H1 (cell line): Measurements from ENCODE around the gene PRPF31. TPM values are rescaled to one million over a fixed set of nuclear protein-coding genes. Genes with fewer than 3 reads are reported as not detected.

ENCODE experiments used
- CTCF ChIA-PET: fragments of 300-600 bp; sonication (Branson Sonifier 250); formaldehyde crosslinking; loops from one replicate; lab custom pipeline; 2021; ENCODE audit not compliant: partially characterized antibody; lab: Charles Lee
- POLR2A ChIA-PET: fragments of 300-600 bp; sonication (Branson Sonifier 250); formaldehyde crosslinking; loops from one replicate; lab custom pipeline; 2021; ENCODE audit warnings: inconsistent platforms; ENCODE audit not compliant: partially characterized antibody; lab: Charles Lee
- DNase-seq, 2 experiments: peaks; one replicate each; pipeline versions ENCODE4 v3.0.0 to v3.0.0-alpha.2; 2010 to 2022; ENCODE audit warnings: low spot score in 2 of 2, low read depth in 1 of 2, mixed read lengths in 1 of 2
- FAIRE-seq: peaks from 2 replicates; lab custom pipeline; 2011; peaks lifted over from hg19 to GRCh38; lab: Jason Lieb, UNC
- H2AFZ ChIP-seq: 2 replicates; pipeline ENCODE4 v1.8.1; 2012; ENCODE audit warnings: low read length, inconsistent platforms
- H2AK5ac ChIP-seq: 2 replicates; pipeline ENCODE4 v1.6.1; 2013; ENCODE audit warnings: low read depth, low read length
- H2BK120ac ChIP-seq: replicated peaks from 2 replicates; pipeline ENCODE3; 2013; ENCODE audit warnings: low read depth, low read length, inconsistent platforms
- H2BK12ac ChIP-seq: 2 replicates; pipeline ENCODE4 v1.6.1; 2013; ENCODE audit warnings: low read depth, low read length
- H2BK15ac ChIP-seq: 2 replicates; pipeline ENCODE4 v1.6.1; 2013; ENCODE audit warnings: low read length
- H2BK20ac ChIP-seq: 2 replicates; pipeline ENCODE4 v1.6.1; 2013; ENCODE audit warnings: low read length
- H2BK5ac ChIP-seq: 2 replicates; pipeline ENCODE4 v1.6.1; 2013; ENCODE audit warnings: low read depth, low read length
- H3K14ac ChIP-seq: 2 replicates; pipeline ENCODE4 v1.6.1; 2013; ENCODE audit warnings: inconsistent platforms; ENCODE audit not compliant: insufficient read length
- H3K18ac ChIP-seq: 2 replicates; pipeline ENCODE4 v1.6.1; 2013; ENCODE audit warnings: low read length; ENCODE audit errors: extremely low read depth
- H3K23ac ChIP-seq: 2 replicates; pipeline ENCODE4 v1.6.1; 2013; ENCODE audit warnings: inconsistent platforms; ENCODE audit not compliant: insufficient read length
- H3K23me2 ChIP-seq: 2 replicates; pipeline ENCODE4 v1.6.1; 2013; ENCODE audit warnings: low read depth, low read length
- H3K27ac ChIP-seq: 2 replicates; pipeline ENCODE4 v1.6.1; 2011; ENCODE audit warnings: low read depth, low read length, inconsistent platforms
- H3K27me3 ChIP-seq, 4 experiments: replicated peaks in 1 of 4; 1 replicate in 1 of 4; 2 replicates in 3 of 4; pipeline versions ENCODE4 v1.6.1 to v1.8.1; 2011 to 2013; ENCODE audit warnings: low read length in 3 of 4, mild to moderate bottlenecking in 3 of 4, inconsistent platforms in 2 of 4, mixed read lengths in 2 of 4, moderate library complexity in 1 of 4; ENCODE audit not compliant: control insufficient read depth in 3 of 4, insufficient read depth in 3 of 4; ENCODE audit errors: extremely low read depth in 1 of 4
- H3K36me3 ChIP-seq, 4 experiments: 2 replicates each; pipeline versions ENCODE4 v1.6.1 to v1.8.1; 2011 to 2013; ENCODE audit warnings: mild to moderate bottlenecking in 4 of 4, low read length in 3 of 4, moderate library complexity in 2 of 4, control low read depth in 1 of 4, inconsistent platforms in 1 of 4; ENCODE audit not compliant: insufficient read depth in 4 of 4, control insufficient read depth in 2 of 4
- H3K4ac ChIP-seq: replicated peaks from 2 replicates; pipeline ENCODE3; 2013; ENCODE audit warnings: low read length, low read depth, mixed read lengths, inconsistent platforms; ENCODE audit not compliant: insufficient read length
- H3K4me1 ChIP-seq, 4 experiments: replicated peaks in 1 of 4; 1 replicate in 1 of 4; 2 replicates in 3 of 4; pipeline versions ENCODE4 v1.6.1 to v1.8.1; 2011 to 2013; ENCODE audit warnings: low read length in 3 of 4, inconsistent platforms in 2 of 4, mixed read lengths in 1 of 4; ENCODE audit not compliant: insufficient read depth in 4 of 4, control insufficient read depth in 3 of 4
- H3K4me2 ChIP-seq, 2 experiments: 2 replicates each; pipeline versions ENCODE4 v1.6.1 to v1.8.1; 2011 to 2013; ENCODE audit warnings: low read depth in 2 of 2, low read length in 2 of 2, control low read depth in 1 of 2, inconsistent platforms in 1 of 2, mild to moderate bottlenecking in 1 of 2; ENCODE audit not compliant: insufficient read depth in 1 of 2
- H3K4me3 ChIP-seq, 4 experiments: fragments of 200-600, 300-600 bp in 1 of 4; sonication (generic), shearing (Covaris generic), sonication (Bioruptor Twin) in 1 of 4; 2 replicates each; pipeline versions ENCODE4 v1.5.1 to v1.8.1; 2011 to 2016; ENCODE audit warnings: low read length in 4 of 4, low read depth in 3 of 4, control low read depth in 2 of 4, inconsistent platforms in 2 of 4, mild to moderate bottlenecking in 2 of 4, mixed read lengths in 1 of 4, moderate library complexity in 1 of 4; ENCODE audit not compliant: insufficient read depth in 2 of 4; ENCODE audit errors: extremely low read depth in 1 of 4
- H3K56ac ChIP-seq: replicated peaks from 2 replicates; pipeline ENCODE3; 2013; ENCODE audit warnings: low read depth, mild to moderate bottlenecking, mixed read lengths, low read length, inconsistent platforms; ENCODE audit not compliant: insufficient read length
- H3K79me1 ChIP-seq: 2 replicates; pipeline ENCODE4 v1.6.1; 2013; ENCODE audit warnings: low read depth, low read length, control low read depth
- H3K79me2 ChIP-seq, 2 experiments: 2 replicates each; pipeline versions ENCODE4 v1.6.1 to v1.8.1; 2012 to 2013; ENCODE audit warnings: low read length in 2 of 2, mild to moderate bottlenecking in 2 of 2, inconsistent platforms in 1 of 2; ENCODE audit not compliant: insufficient read depth in 2 of 2, control insufficient read depth in 1 of 2
- H3K9ac ChIP-seq, 4 experiments: replicated peaks in 1 of 4; 1 replicate in 1 of 4; 2 replicates in 3 of 4; pipeline versions ENCODE4 v1.6.1 to v1.8.1; 2011 to 2013; ENCODE audit warnings: low read depth in 3 of 4, low read length in 3 of 4, control low read depth in 2 of 4, mild to moderate bottlenecking in 2 of 4, moderate library complexity in 2 of 4, inconsistent platforms in 1 of 4; ENCODE audit errors: extremely low read depth in 1 of 4
- H3K9me3 ChIP-seq, 2 experiments: 2 replicates each; pipeline versions ENCODE4 v1.6.1 to v1.8.1; 2012 to 2013; ENCODE audit warnings: mild to moderate bottlenecking in 2 of 2, moderate library complexity in 2 of 2, control low read depth in 1 of 2, inconsistent platforms in 1 of 2, low read depth in 1 of 2, low read length in 1 of 2, mixed read lengths in 1 of 2; ENCODE audit not compliant: insufficient read depth in 2 of 2
- H4K20me1 ChIP-seq, 2 experiments: replicated peaks in 1 of 2; 2 replicates each; pipeline versions ENCODE3 to v1.8.1; 2011 to 2013; ENCODE audit warnings: inconsistent platforms in 2 of 2, low read length in 2 of 2, mild to moderate bottlenecking in 1 of 2; ENCODE audit not compliant: insufficient read depth in 2 of 2, control insufficient read depth in 1 of 2
- H4K5ac ChIP-seq: 2 replicates; pipeline ENCODE4 v1.6.1; 2013; ENCODE audit warnings: low read length, low read depth, mixed read lengths, inconsistent platforms; ENCODE audit not compliant: insufficient read length
- H4K8ac ChIP-seq: 2 replicates; pipeline ENCODE4 v1.8.0; 2013; ENCODE audit warnings: mild to moderate bottlenecking, moderate library complexity, low read length, inconsistent platforms; ENCODE audit not compliant: insufficient read depth; ENCODE audit errors: extremely low read depth
- H4K91ac ChIP-seq: replicated peaks from 2 replicates; pipeline ENCODE3; 2013; ENCODE audit warnings: low read length, mixed read lengths, inconsistent platforms; ENCODE audit not compliant: insufficient read length
- BRCA1 ChIP-seq: IDR thresholded peaks from 2 replicates; pipeline ENCODE4 v1.6.1; 2012; ENCODE audit warnings: low read depth, low read length, improper control_type of control experiment
- CHD1 ChIP-seq: IDR thresholded peaks from 2 replicates; pipeline ENCODE4 v1.6.1; 2012; ENCODE audit warnings: low read depth, low read length, improper control_type of control experiment
- CREB1 ChIP-seq: IDR thresholded peaks from 2 replicates; pipeline ENCODE4 v1.6.1; 2012; ENCODE audit warnings: inconsistent platforms
- E2F6 ChIP-seq: IDR thresholded peaks from 2 replicates; pipeline ENCODE4 v1.6.1; 2012; ENCODE audit warnings: inconsistent platforms
- JUN ChIP-seq: IDR thresholded peaks from 2 replicates; pipeline ENCODE4 v1.6.1; 2011; ENCODE audit warnings: low read depth, mild to moderate bottlenecking, improper control_type of control experiment, low read length
- KDM5A ChIP-seq: fragments of 200-600 bp; IDR thresholded peaks from 2 replicates; pipeline ENCODE4 v1.7.1; 2012; ENCODE audit warnings: mild to moderate bottlenecking, low read length, inconsistent platforms, mixed read lengths
- PHF8 ChIP-seq: fragments of 200-600 bp; sonication (generic); conservative IDR thresholded peaks from 2 replicates; pipeline ENCODE4 v1.7.1; 2012; ENCODE audit warnings: low read depth, mild to moderate bottlenecking, inconsistent platforms, low read length, moderate library complexity
- SIX5 ChIP-seq: IDR thresholded peaks from 2 replicates; pipeline ENCODE4 v1.6.1; 2011; ENCODE audit warnings: mild to moderate bottlenecking, low read depth, low read length
- SRF ChIP-seq: IDR thresholded peaks from 2 replicates; pipeline ENCODE4 v1.6.1; 2011; ENCODE audit warnings: mild to moderate bottlenecking, low read depth, low read length, moderate library complexity
- SUZ12 ChIP-seq: fragments of 200-600 bp; sonication (generic); IDR thresholded peaks from 2 replicates; pipeline ENCODE4 v1.6.1; 2012; ENCODE audit warnings: mild to moderate bottlenecking, inconsistent platforms, low read length, moderate library complexity, mixed read lengths
- YY1 ChIP-seq: IDR thresholded peaks from 2 replicates; pipeline ENCODE4 v1.6.1; 2011; ENCODE audit warnings: low read depth, mild to moderate bottlenecking, low read length
- WGBS, 2 experiments: shearing (Covaris generic) in 1 of 2; methylation state at CpG; one replicate each; pipeline versions ENCODE4 v1.1.6 to v1.1.7; 2013 to 2015; ENCODE audit warnings: low lambda C conversion rate in 2 of 2, mixed read lengths in 2 of 2, inconsistent platforms in 1 of 2, low coverage in 1 of 2, missing lambda C conversion rate in 1 of 2; ENCODE audit not compliant: insufficient replicate concordance in 2 of 2, insufficient coverage in 1 of 2, insufficient read length in 1 of 2; ENCODE audit errors: extremely low coverage in 1 of 2, missing lambda C conversion rate in 1 of 2; 5-methylcytosine and 5-hydroxymethylcytosine counted together
- polyA plus RNA-seq, 7 experiments: library from polyadenylated mRNA; depleted of rRNA in 3 of 7; stranded (reverse) in 5 of 7; unstranded in 2 of 7; fragments of >200 nt in 5 of 7; fragments of 200-250 nt in 2 of 7; gene quantifications; 1 replicate in 5 of 7; 2 replicates in 1 of 7; 4 replicates in 1 of 7; pipeline versions ENCODE4 v1.2.1 to v1.2.3, GENCODE V29; 2011 to 2013; ENCODE audit warnings: missing spikeins in 2 of 7, mixed read lengths in 2 of 7
- total RNA-seq: library from RNA; stranded (reverse); fragmentation: NEBNext Ultra II Directional; extraction: Animal tissue kit (Norgen Biotek cat#: 25700); gene quantifications from 2 replicates; pipeline ENCODE4 v1.2.1, GENCODE V29; 2021

The PRPF31 gene
- total and polyA plus RNA-seq, 2 of the 8 experiments (the other 6 are each of a cell fraction or from before 2014, with no cell fraction given), result 51.1 to 97.4 TPM

GRCh38 chr19:54102421-54103169 is 13.0 kb upstream of the PRPF31 start, which contains the start of gene NDUFA3:
TSS of gene NDUFA3 (plus strand) at chr19:54102855. CDS start at chr19:54102879, 24 bp downstream.
- H4K20me1 ChIP-seq, result peaks cover 0 to 7% of the 10 kb centered on the region in 2 experiments
- H2BK5ac ChIP-seq, result peak within 1 kb of the TSS; percentile 67
- H3K18ac ChIP-seq, result peak within 1 kb of the TSS; percentile 75; the same call in 1 of the 2 replicates
- H2AK5ac ChIP-seq, result peak within 1 kb of the TSS; percentile 10; the same call in 1 of the 2 replicates
- H3K27me3 ChIP-seq, result no peaks in the 10 kb centered on the region
- peaks cover 0 to 13% of the 10 kb centered on the region in 2 experiments; a peak in 2 of 4 replicates for H3K79me2 ChIP-seq
- peak within 1 kb of the TSS; percentile 76 to 84 for H3K4me2 ChIP-seq
- 0 out of 2 replicates have a peak within 1 kb of the TSS, but pooled peaks have one; percentile 5 for H2AFZ ChIP-seq
- DNase-seq (peak; percentile 95 to 96), FAIRE-seq (peak; percentile 97)
- H3K4me1 ChIP-seq, result 0 out of 7 replicates have a peak, but pooled peaks cover 0 to 2% (median 0%) of the 10 kb centered on the region in 4 experiments
- peak within 1 kb of the TSS; percentile 87 for H3K56ac ChIP-seq
- no peak within 1 kb of the TSS for H3K14ac ChIP-seq
- peak within 1 kb of the TSS; percentile 36 for H2BK120ac ChIP-seq
- no peak within 1 kb of the TSS for H3K23ac ChIP-seq
- peak within 1 kb of the TSS; percentile 78 to 96 (median 90) for H3K4me3 ChIP-seq
- H2BK20ac ChIP-seq, result no peak within 1 kb of the TSS
- peak within 1 kb of the TSS; percentile 92 for H2BK15ac ChIP-seq
- H3K79me1 ChIP-seq, result no peaks in the 10 kb centered on the region; the same call in 1 of the 2 replicates
- peak within 1 kb of the TSS; percentile 77 for H4K8ac ChIP-seq
- H4K5ac ChIP-seq, result peak within 1 kb of the TSS; percentile 89
- H3K23me2 ChIP-seq, result peaks cover 5% of the 10 kb centered on the region
- peak within 1 kb of the TSS; percentile 78 for H3K4ac ChIP-seq
- peak within 1 kb of the TSS; percentile 82; the same call in 1 of the 2 replicates for H3K27ac ChIP-seq
- 6% methylated on average over 54 of the region's 54 CpGs; no CpG with 5 or more reads in 1 of the 2 experiments for WGBS, 2 experiments
- H4K91ac ChIP-seq, result peak within 1 kb of the TSS; percentile 90
- H3K9ac ChIP-seq, result peak within 1 kb of the TSS; percentile 65 to 87 (median 79)
- CTCF ChIA-PET, result no interaction called here
- no peaks in the 10 kb centered on the region for H3K9me3 ChIP-seq
- POLR2A ChIA-PET, result interaction anchor here (0.8 to 9.2 kb wide), 5 partner anchors 9 to 158 kb away, joined by 3 to 116 read pairs (median 5); partner anchors contain the start of genes PRPF31 and TFPT
- peaks cover 6 to 23% (median 17%) of the 10 kb centered on the region in 4 experiments; a peak in 5 of 8 replicates for H3K36me3 ChIP-seq
- no peak within 1 kb of the TSS for H2BK12ac ChIP-seq
- TF ChIP-seq SRF (no peak), E2F6 (no peak), CREB1 (peak; percentile 90), JUN (no peak), SUZ12 (no peak), KDM5A (peak; percentile 93), BRCA1 (no peak), CHD1 (no peak), PHF8 (peak; percentile 63; the same call in 1 of the 2 replicates), YY1 (peak; percentile 97), SIX5 (peak; percentile 85)
